Measurements from ENCODE around the gene EDNRA.

Gene EDNRA

GRCh38 chr4:147578051-147578476, 97.2 kb downstream of the EDNRA start:
- Histone ChIP-seq H3K27ac (peak overlapping the region; percentile 64), H3K4me3 (ENCODE audit: low read depth, low read length) (no peak overlapping the region), H3K27me3 (replicated peaks) (no peaks in the 10 kb centered on the region), H3K36me3 (replicated peaks) (no peaks in the 10 kb centered on the region)
- in situ Hi-C loops (cut with HindIII; ENCODE audit: low pct_ligation_motif_present, low sequenced_read_pairs) = loop anchor here (25.0 kb wide), 1 partner anchor 466 kb away; no protein-coding TSS in a partner anchor
- TF ChIP-seq, protein P1, sequence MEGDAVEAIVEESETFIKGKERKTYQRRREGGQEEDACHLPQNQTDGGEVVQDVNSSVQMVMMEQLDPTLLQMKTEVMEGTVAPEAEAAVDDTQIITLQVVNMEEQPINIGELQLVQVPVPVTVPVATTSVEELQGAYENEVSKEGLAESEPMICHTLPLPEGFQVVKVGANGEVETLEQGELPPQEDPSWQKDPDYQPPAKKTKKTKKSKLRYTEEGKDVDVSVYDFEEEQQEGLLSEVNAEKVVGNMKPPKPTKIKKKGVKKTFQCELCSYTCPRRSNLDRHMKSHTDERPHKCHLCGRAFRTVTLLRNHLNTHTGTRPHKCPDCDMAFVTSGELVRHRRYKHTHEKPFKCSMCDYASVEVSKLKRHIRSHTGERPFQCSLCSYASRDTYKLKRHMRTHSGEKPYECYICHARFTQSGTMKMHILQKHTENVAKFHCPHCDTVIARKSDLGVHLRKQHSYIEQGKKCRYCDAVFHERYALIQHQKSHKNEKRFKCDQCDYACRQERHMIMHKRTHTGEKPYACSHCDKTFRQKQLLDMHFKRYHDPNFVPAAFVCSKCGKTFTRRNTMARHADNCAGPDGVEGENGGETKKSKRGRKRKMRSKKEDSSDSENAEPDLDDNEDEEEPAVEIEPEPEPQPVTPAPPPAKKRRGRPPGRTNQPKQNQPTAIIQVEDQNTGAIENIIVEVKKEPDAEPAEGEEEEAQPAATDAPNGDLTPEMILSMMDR (IDR thresholded peaks at IDR 0.05; ENCODE audit: low read depth, low read length, missing control alignments) = no peak
- peak; percentile 89 for DNase-seq

DNA sequence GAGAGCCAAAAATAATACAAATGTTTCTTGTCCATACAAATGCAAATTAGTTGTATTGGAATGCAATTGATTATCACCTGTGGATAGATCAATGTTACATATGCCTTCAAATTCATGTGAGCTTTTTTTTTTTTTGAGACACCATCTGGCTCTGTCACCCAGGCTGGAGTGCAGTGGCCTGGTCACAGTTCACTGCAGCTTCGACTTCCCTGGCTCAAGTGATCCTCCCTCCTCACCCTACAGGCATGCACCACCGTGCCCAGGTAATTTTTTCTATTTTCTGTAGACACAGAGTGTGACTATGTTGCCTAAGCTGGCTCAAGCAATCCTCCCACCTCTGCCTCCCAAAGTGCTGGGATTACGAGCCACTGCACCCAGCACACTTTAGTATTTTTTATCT, 97.7 kb downstream of the EDNRA start:
- Histone ChIP-seq H3K4me3 (ENCODE audit: low read depth, low read length) (no peak overlapping the region), H3K27ac (no peak overlapping the region), H3K36me3 (replicated peaks) (no peaks in the 10 kb centered on the region), H3K27me3 (replicated peaks) (no peaks in the 10 kb centered on the region)
- no peak for DNase-seq
- TF ChIP-seq, protein P1 (IDR thresholded peaks at IDR 0.05; ENCODE audit: low read depth, low read length, missing control alignments) = no peak
- in situ Hi-C loops (cut with HindIII; ENCODE audit: low pct_ligation_motif_present, low sequenced_read_pairs) = loop anchor here (25.0 kb wide), 1 partner anchor 466 kb away; no protein-coding TSS in a partner anchor

GRCh38 chr4:147580396-147580795, 99.5 kb downstream of the EDNRA start:
- TF ChIP-seq, protein P1 (IDR thresholded peaks at IDR 0.05; ENCODE audit: low read depth, low read length, missing control alignments) = no peak
- Histone ChIP-seq H3K4me3 (ENCODE audit: low read depth, low read length) (no peak overlapping the region), H3K27me3 (replicated peaks) (no peaks in the 10 kb centered on the region), H3K36me3 (replicated peaks) (no peaks in the 10 kb centered on the region), H3K27ac (no peak overlapping the region)
- in situ Hi-C loops (cut with HindIII; ENCODE audit: low pct_ligation_motif_present, low sequenced_read_pairs) = loop anchor here (25.0 kb wide), 1 partner anchor 468 kb away; no protein-coding TSS in a partner anchor
- peak; percentile 32 for DNase-seq

GRCh38 chr4:147581606-147582350, 100.9 kb downstream of the EDNRA start:
- Histone ChIP-seq H3K27ac (no peak overlapping the region), H3K4me3 (ENCODE audit: low read depth, low read length) (no peak overlapping the region), H3K27me3 (replicated peaks) (no peaks in the 10 kb centered on the region), H3K36me3 (replicated peaks) (no peaks in the 10 kb centered on the region)
- in situ Hi-C loops (cut with HindIII; ENCODE audit: low pct_ligation_motif_present, low sequenced_read_pairs) = loop anchor here (25.0 kb wide), 1 partner anchor 469 kb away; no protein-coding TSS in a partner anchor
- peak; percentile 15 for DNase-seq
- TF ChIP-seq, protein P1 (IDR thresholded peaks at IDR 0.05; ENCODE audit: low read depth, low read length, missing control alignments) = no peak

DNA sequence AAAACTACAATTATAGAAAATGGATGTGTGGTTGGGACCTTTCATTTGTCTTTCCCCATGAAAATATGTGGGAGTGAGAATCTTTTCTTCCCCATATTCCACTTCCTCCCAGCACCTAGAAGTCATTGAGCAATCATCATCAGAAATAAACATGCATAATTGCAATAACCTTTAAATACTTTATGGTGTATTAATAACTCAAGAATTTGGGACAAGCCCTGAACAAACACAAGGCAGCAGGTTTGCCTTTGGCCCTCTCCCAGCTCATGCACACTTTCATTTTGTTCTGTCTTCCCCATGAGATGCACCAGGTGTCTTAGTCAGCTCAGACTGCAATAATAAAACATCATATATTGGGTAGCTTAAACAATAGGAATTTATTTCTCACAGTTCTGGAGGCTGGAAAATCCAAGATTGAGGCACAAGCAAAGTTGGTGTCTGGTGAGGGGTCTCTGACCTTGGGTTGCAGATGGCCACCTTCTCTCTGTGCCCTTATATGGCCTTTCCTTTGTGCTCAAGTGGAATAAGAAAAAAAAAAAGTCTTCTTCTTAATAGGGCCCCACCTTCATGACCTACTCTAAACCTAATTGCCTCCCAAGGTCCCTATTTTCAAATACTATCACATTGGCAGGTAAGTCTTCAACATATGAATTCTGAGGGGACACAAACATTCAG, 101.6 kb downstream of the EDNRA start:
- in situ Hi-C loops (cut with HindIII; ENCODE audit: low pct_ligation_motif_present, low sequenced_read_pairs) = loop anchor here (25.0 kb wide), 1 partner anchor 470 kb away; no protein-coding TSS in a partner anchor
- Histone ChIP-seq H3K36me3 (replicated peaks) (no peaks in the 10 kb centered on the region), H3K27me3 (replicated peaks) (no peaks in the 10 kb centered on the region), H3K4me3 (ENCODE audit: low read depth, low read length) (no peak overlapping the region), H3K27ac (no peak overlapping the region)
- DNase-seq = peak; percentile 18
- TF ChIP-seq, protein P1 (IDR thresholded peaks at IDR 0.05; ENCODE audit: low read depth, low read length, missing control alignments) = no peak

Measured in brain microvascular endothelial cell (primary cell).